ENCODE results near the gene ANAPC16. TPM values are rescaled to one million over a fixed set of nuclear protein-coding genes. Genes with fewer than 3 reads are reported as not detected.

Gene ANAPC16
- total RNA-seq, 1 donor from 2014 or later = 105 TPM

DNA sequence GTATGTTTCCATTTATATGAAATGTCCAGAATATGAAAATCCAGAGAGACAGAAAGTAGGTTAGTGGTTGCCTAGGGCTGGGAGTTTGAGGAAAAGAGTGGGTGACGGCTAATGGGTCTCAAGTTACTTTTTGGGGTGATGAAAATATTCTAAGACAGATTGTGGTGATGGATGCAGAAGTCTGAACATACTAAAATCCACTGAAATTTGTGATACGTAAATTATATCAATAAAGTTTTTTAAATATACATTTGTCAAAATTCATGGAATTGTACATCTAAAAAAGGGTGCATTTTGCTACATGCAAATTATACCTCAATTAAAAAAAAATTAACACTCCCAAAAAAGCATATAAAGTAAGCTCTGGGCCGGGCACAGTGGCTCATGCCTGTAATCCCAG lies 67.3 kb downstream of the ANAPC16 start:
- no peaks in the 10 kb centered on the region for H3K36me3 ChIP-seq (ENCODE audit: control insufficient read depth, insufficient read depth, low read length)
- no peak for TF ChIP-seq CTCF (IDR thresholded peaks at IDR 0.05; ENCODE audit: insufficient read depth, low read length, poor library complexity, severe bottlenecking)
- no peak for DNase-seq (ENCODE audit: low read depth)
- H3K27me3 ChIP-seq (ENCODE audit: control insufficient read depth, insufficient read depth, low read length) = no peaks in the 10 kb centered on the region
- no peak overlapping the region for H3K4me3 ChIP-seq (ENCODE audit: low read depth, low read length)

Other genes starting within 250 kb of the ANAPC16 start
- 48.8 and 53.2 TPM in 2 replicates for gene SPOCK2, start 127.5 kb upstream of the ANAPC16 start, total RNA-seq
- gene ASCC1, start 264 bp downstream of the ANAPC16 start, total RNA-seq = 30.7 and 38.6 TPM in 2 replicates
- gene DDIT4, start 57.9 kb downstream of the ANAPC16 start, total RNA-seq = 278 and 280 TPM in 2 replicates
- gene DNAJB12, start 138.9 kb downstream of the ANAPC16 start, total RNA-seq = 34.4 and 37.9 TPM in 2 replicates

Measured in kidney epithelial cell (primary cell).